ENCODE results near the gene SBF1.
"Not testable (repeated sequence)": the region's sequence is repeated elsewhere in the genome, so short reads cannot be mapped to it uniquely, and the experiment has no call there.

The SBF1 gene

GRCh38 chr22:50522208-50522805, 47.5 kb upstream of the SBF1 start:
- Histone ChIP-seq H3K36me3 (ENCODE audit: control insufficient read depth, insufficient read depth, low read length) (peaks cover 3% of the 10 kb centered on the region), H3K23ac (ENCODE audit: low read length) (no peak overlapping the region), H2BK5ac (ENCODE audit: low read length) (no peak overlapping the region), H3K18ac (ENCODE audit: low read length) (no peak overlapping the region), H3K79me2 (ENCODE audit: control insufficient read depth, insufficient read depth, low read length) (no peaks in the 10 kb centered on the region), H3K4me3 (ENCODE audit: low read length) (no peak overlapping the region), H3K9ac (ENCODE audit: low read length) (no peak overlapping the region), H2BK15ac (replicated peaks; ENCODE audit: low read depth) (no peak overlapping the region), H3K27me3 (ENCODE audit: insufficient read depth, low read length, poor library complexity) (no peaks in the 10 kb centered on the region), H2BK120ac (ENCODE audit: low read depth, low read length) (no peak overlapping the region), H3K56ac (ENCODE audit: low read length) (no peak overlapping the region), H4K5ac (ENCODE audit: low read length) (no peak overlapping the region), H3K27ac (ENCODE audit: low read depth, low read length) (no peak overlapping the region), H4K8ac (ENCODE audit: low read depth, low read length) (no peak overlapping the region), H2AK5ac (ENCODE audit: low read length) (no peak overlapping the region), H3K4me1 (ENCODE audit: control insufficient read depth, low read depth, low read length) (peaks cover 2% of the 10 kb centered on the region), H3K79me1 (ENCODE audit: low read length) (no peaks in the 10 kb centered on the region), H3K4ac (ENCODE audit: low read depth, low read length) (no peak overlapping the region), H3K4me2 (ENCODE audit: low read length) (no peak overlapping the region)
- DNase-seq, result no peak
- WGBS (ENCODE audit: extremely low coverage, insufficient coverage, low lambda C conversion rate), result no CpG with 5 or more reads among the region's 15 CpGs

GRCh38 chr22:50521710-50522109, 46.9 kb upstream of the SBF1 start:
- no CpG with 5 or more reads among the region's 10 CpGs for WGBS (ENCODE audit: extremely low coverage, insufficient coverage, low lambda C conversion rate)
- Histone ChIP-seq H3K79me2 (ENCODE audit: control insufficient read depth, insufficient read depth, low read length) (no peaks in the 10 kb centered on the region), H3K36me3 (ENCODE audit: control insufficient read depth, insufficient read depth, low read length) (peaks cover 5% of the 10 kb centered on the region), H3K4ac (ENCODE audit: low read depth, low read length) (no peak overlapping the region), H4K8ac (ENCODE audit: low read depth, low read length) (no peak overlapping the region), H3K4me2 (ENCODE audit: low read length) (no peak overlapping the region), H3K4me1 (ENCODE audit: control insufficient read depth, low read depth, low read length) (peaks cover 2% of the 10 kb centered on the region), H3K18ac (ENCODE audit: low read length) (no peak overlapping the region), H2BK5ac (ENCODE audit: low read length) (no peak overlapping the region), H2BK120ac (ENCODE audit: low read depth, low read length) (no peak overlapping the region), H3K27ac (ENCODE audit: low read depth, low read length) (no peak overlapping the region), H2AK5ac (ENCODE audit: low read length) (no peak overlapping the region), H3K27me3 (ENCODE audit: insufficient read depth, low read length, poor library complexity) (no peaks in the 10 kb centered on the region), H3K4me3 (ENCODE audit: low read length) (no peak overlapping the region), H3K56ac (ENCODE audit: low read length) (no peak overlapping the region), H3K23ac (ENCODE audit: low read length) (no peak overlapping the region), H3K79me1 (ENCODE audit: low read length) (no peaks in the 10 kb centered on the region), H4K5ac (ENCODE audit: low read length) (no peak overlapping the region), H2BK15ac (replicated peaks; ENCODE audit: low read depth) (no peak overlapping the region), H3K9ac (ENCODE audit: low read length) (no peak overlapping the region)
- DNase-seq, result no peak

- no peak overlapping the region for H3K56ac ChIP-seq (ENCODE audit: low read length)
- H3K4ac ChIP-seq (ENCODE audit: low read depth, low read length), result no peak overlapping the region
- H2BK15ac ChIP-seq (replicated peaks; ENCODE audit: low read depth), result no peak overlapping the region
- no peak overlapping the region for H3K18ac ChIP-seq (ENCODE audit: low read length)
- no peak overlapping the region for H3K27ac ChIP-seq (ENCODE audit: low read depth, low read length)
- H3K79me1 ChIP-seq (ENCODE audit: low read length), result peaks cover 2% of the 10 kb centered on the region
- H3K27me3 ChIP-seq (ENCODE audit: insufficient read depth, low read length, poor library complexity), result no peaks in the 10 kb centered on the region
- peaks cover 5% of the 10 kb centered on the region for H3K36me3 ChIP-seq (ENCODE audit: control insufficient read depth, insufficient read depth, low read length)
- no CpG with 5 or more reads among the region's 13 CpGs for WGBS (ENCODE audit: extremely low coverage, insufficient coverage, low lambda C conversion rate)
- DNase-seq, result no peak
- H3K23ac ChIP-seq (ENCODE audit: low read length), result no peak overlapping the region
- H3K4me3 ChIP-seq (ENCODE audit: low read length), result no peak overlapping the region
- no peak overlapping the region for H2BK120ac ChIP-seq (ENCODE audit: low read depth, low read length)
- no peak overlapping the region for H2AK5ac ChIP-seq (ENCODE audit: low read length)
- H3K4me1 ChIP-seq (ENCODE audit: control insufficient read depth, low read depth, low read length), result peaks cover 2% of the 10 kb centered on the region
- no peak overlapping the region for H2BK5ac ChIP-seq (ENCODE audit: low read length)
- no peak overlapping the region for H4K8ac ChIP-seq (ENCODE audit: low read depth, low read length)
- no peak overlapping the region for H4K5ac ChIP-seq (ENCODE audit: low read length)
- H3K9ac ChIP-seq (ENCODE audit: low read length), result no peak overlapping the region
- H3K79me2 ChIP-seq (ENCODE audit: control insufficient read depth, insufficient read depth, low read length), result peaks cover under 1% of the 10 kb centered on the region
- H3K4me2 ChIP-seq (ENCODE audit: low read length), result no peak overlapping the region
Observed at GRCh38 chr22:50520826-50521453, 46.1 kb upstream of the SBF1 start.

GRCh38 chr22:50520184-50520583, 45.3 kb upstream of the SBF1 start:
- not testable (repeated sequence) for H3K4me1 ChIP-seq (ENCODE audit: control insufficient read depth, low read depth, low read length); H3K23ac ChIP-seq (ENCODE audit: low read length); H3K18ac ChIP-seq (ENCODE audit: low read length); H3K4me2 ChIP-seq (ENCODE audit: low read length); H4K8ac ChIP-seq (ENCODE audit: low read depth, low read length); H3K27ac ChIP-seq (ENCODE audit: low read depth, low read length); H3K9ac ChIP-seq (ENCODE audit: low read length); H3K79me2 ChIP-seq (ENCODE audit: control insufficient read depth, insufficient read depth, low read length); H2BK5ac ChIP-seq (ENCODE audit: low read length); H3K56ac ChIP-seq (ENCODE audit: low read length); H4K5ac ChIP-seq (ENCODE audit: low read length); H2AK5ac ChIP-seq (ENCODE audit: low read length); DNase-seq; H3K4me3 ChIP-seq (ENCODE audit: low read length); H3K36me3 ChIP-seq (ENCODE audit: control insufficient read depth, insufficient read depth, low read length); H2BK120ac ChIP-seq (ENCODE audit: low read depth, low read length); H3K4ac ChIP-seq (ENCODE audit: low read depth, low read length); H3K27me3 ChIP-seq (ENCODE audit: insufficient read depth, low read length, poor library complexity); H2BK15ac ChIP-seq (replicated peaks; ENCODE audit: low read depth); H3K79me1 ChIP-seq (ENCODE audit: low read length)
- no CpG with 5 or more reads among the region's 8 CpGs for WGBS (ENCODE audit: extremely low coverage, insufficient coverage, low lambda C conversion rate)

- H3K36me3 ChIP-seq (ENCODE audit: control insufficient read depth, insufficient read depth, low read length), result peaks cover 5% of the 10 kb centered on the region
- no peak overlapping the region for H3K56ac ChIP-seq (ENCODE audit: low read length)
- H2BK15ac ChIP-seq (replicated peaks; ENCODE audit: low read depth), result no peak overlapping the region
- H2AK5ac ChIP-seq (ENCODE audit: low read length), result no peak overlapping the region
- H3K79me2 ChIP-seq (ENCODE audit: control insufficient read depth, insufficient read depth, low read length), result peaks cover 13% of the 10 kb centered on the region
- peaks cover 11% of the 10 kb centered on the region for H3K79me1 ChIP-seq (ENCODE audit: low read length)
- no peak overlapping the region for H3K4ac ChIP-seq (ENCODE audit: low read depth, low read length)
- H3K4me1 ChIP-seq (ENCODE audit: control insufficient read depth, low read depth, low read length), result no peaks in the 10 kb centered on the region
- no CpG with 5 or more reads among the region's 8 CpGs for WGBS (ENCODE audit: extremely low coverage, insufficient coverage, low lambda C conversion rate)
- H3K18ac ChIP-seq (ENCODE audit: low read length), result no peak overlapping the region
- H3K27me3 ChIP-seq (ENCODE audit: insufficient read depth, low read length, poor library complexity), result no peaks in the 10 kb centered on the region
- H3K23ac ChIP-seq (ENCODE audit: low read length), result no peak overlapping the region
- no peak overlapping the region for H4K5ac ChIP-seq (ENCODE audit: low read length)
- no peak overlapping the region for H2BK120ac ChIP-seq (ENCODE audit: low read depth, low read length)
- H3K27ac ChIP-seq (ENCODE audit: low read depth, low read length), result no peak overlapping the region
- H4K8ac ChIP-seq (ENCODE audit: low read depth, low read length), result no peak overlapping the region
- no peak overlapping the region for H3K9ac ChIP-seq (ENCODE audit: low read length)
- no peak for DNase-seq
- no peak overlapping the region for H3K4me3 ChIP-seq (ENCODE audit: low read length)
- H2BK5ac ChIP-seq (ENCODE audit: low read length), result no peak overlapping the region
- H3K4me2 ChIP-seq (ENCODE audit: low read length), result no peak overlapping the region
Observed at GRCh38 chr22:50519151-50519550, 44.3 kb upstream of the SBF1 start.

- Histone ChIP-seq H3K4me2 (ENCODE audit: low read length) (no peak overlapping the region), H2AK5ac (ENCODE audit: low read length) (no peak overlapping the region), H3K79me2 (ENCODE audit: control insufficient read depth, insufficient read depth, low read length) (peaks cover 15% of the 10 kb centered on the region), H3K18ac (ENCODE audit: low read length) (no peak overlapping the region), H3K23ac (ENCODE audit: low read length) (no peak overlapping the region), H2BK120ac (ENCODE audit: low read depth, low read length) (no peak overlapping the region), H3K27ac (ENCODE audit: low read depth, low read length) (no peak overlapping the region), H3K27me3 (ENCODE audit: insufficient read depth, low read length, poor library complexity) (no peaks in the 10 kb centered on the region), H4K8ac (ENCODE audit: low read depth, low read length) (no peak overlapping the region), H3K4ac (ENCODE audit: low read depth, low read length) (no peak overlapping the region), H2BK15ac (replicated peaks; ENCODE audit: low read depth) (no peak overlapping the region), H2BK5ac (ENCODE audit: low read length) (no peak overlapping the region), H3K4me3 (ENCODE audit: low read length) (no peak overlapping the region), H3K9ac (ENCODE audit: low read length) (no peak overlapping the region), H3K56ac (ENCODE audit: low read length) (no peak overlapping the region), H4K5ac (ENCODE audit: low read length) (no peak overlapping the region), H3K36me3 (ENCODE audit: control insufficient read depth, insufficient read depth, low read length) (peaks cover 5% of the 10 kb centered on the region), H3K79me1 (ENCODE audit: low read length) (peaks cover 13% of the 10 kb centered on the region), H3K4me1 (ENCODE audit: control insufficient read depth, low read depth, low read length) (no peaks in the 10 kb centered on the region)
- WGBS (ENCODE audit: extremely low coverage, insufficient coverage, low lambda C conversion rate), result no CpG with 5 or more reads among the region's 7 CpGs
- no peak for DNase-seq
Observed at GRCh38 chr22:50518606-50519005, 43.8 kb upstream of the SBF1 start.

All from mesendoderm (in vitro differentiated cells).